ENCODE results near the gene SPG11.
A peak's percentile ranks its signal among the peaks of the same experiment; 100 is the strongest.
"Not testable (repeated sequence)": the region's sequence is repeated elsewhere in the genome, so short reads cannot be mapped to it uniquely, and the experiment has no call there.

The SPG11 gene, protein sequence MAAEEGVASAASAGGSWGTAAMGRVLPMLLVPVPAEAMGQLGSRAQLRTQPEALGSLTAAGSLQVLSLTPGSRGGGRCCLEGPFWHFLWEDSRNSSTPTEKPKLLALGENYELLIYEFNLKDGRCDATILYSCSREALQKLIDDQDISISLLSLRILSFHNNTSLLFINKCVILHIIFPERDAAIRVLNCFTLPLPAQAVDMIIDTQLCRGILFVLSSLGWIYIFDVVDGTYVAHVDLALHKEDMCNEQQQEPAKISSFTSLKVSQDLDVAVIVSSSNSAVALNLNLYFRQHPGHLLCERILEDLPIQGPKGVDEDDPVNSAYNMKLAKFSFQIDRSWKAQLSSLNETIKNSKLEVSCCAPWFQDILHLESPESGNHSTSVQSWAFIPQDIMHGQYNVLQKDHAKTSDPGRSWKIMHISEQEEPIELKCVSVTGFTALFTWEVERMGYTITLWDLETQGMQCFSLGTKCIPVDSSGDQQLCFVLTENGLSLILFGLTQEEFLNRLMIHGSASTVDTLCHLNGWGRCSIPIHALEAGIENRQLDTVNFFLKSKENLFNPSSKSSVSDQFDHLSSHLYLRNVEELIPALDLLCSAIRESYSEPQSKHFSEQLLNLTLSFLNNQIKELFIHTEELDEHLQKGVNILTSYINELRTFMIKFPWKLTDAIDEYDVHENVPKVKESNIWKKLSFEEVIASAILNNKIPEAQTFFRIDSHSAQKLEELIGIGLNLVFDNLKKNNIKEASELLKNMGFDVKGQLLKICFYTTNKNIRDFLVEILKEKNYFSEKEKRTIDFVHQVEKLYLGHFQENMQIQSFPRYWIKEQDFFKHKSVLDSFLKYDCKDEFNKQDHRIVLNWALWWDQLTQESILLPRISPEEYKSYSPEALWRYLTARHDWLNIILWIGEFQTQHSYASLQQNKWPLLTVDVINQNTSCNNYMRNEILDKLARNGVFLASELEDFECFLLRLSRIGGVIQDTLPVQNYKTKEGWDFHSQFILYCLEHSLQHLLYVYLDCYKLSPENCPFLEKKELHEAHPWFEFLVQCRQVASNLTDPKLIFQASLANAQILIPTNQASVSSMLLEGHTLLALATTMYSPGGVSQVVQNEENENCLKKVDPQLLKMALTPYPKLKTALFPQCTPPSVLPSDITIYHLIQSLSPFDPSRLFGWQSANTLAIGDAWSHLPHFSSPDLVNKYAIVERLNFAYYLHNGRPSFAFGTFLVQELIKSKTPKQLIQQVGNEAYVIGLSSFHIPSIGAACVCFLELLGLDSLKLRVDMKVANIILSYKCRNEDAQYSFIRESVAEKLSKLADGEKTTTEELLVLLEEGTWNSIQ (N-terminal part only)

GRCh38 chr15:44663410-44664308 lies at the start of gene SPG11:
SPG11 (minus strand) TSS chr15:44663662; CDS start chr15:44663647, 15 bp downstream.
- DNase-seq = peak; percentile 95 to 96

DNA sequence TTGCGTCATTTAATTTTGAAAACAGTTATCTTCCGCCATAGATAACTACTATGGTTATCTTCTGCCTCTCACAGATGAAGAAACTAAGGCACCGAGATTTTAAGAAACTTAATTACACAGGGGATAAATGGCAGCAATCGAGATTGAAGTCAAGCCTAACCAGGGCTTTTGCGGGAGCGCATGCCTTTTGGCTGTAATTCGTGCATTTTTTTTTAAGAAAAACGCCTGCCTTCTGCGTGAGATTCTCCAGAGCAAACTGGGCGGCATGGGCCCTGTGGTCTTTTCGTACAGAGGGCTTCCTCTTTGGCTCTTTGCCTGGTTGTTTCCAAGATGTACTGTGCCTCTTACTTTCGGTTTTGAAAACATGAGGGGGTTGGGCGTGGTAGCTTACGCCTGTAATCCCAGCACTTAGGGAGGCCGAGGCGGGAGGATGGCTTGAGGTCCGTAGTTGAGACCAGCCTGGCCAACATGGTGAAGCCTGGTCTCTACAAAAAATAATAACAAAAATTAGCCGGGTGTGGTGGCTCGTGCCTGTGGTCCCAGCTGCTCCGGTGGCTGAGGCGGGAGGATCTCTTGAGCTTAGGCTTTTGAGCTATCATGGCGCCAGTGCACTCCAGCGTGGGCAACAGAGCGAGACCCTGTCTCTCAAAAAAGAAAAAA lies 49.0 kb upstream of the SPG11 start:
- DNase-seq = peak; percentile 56

GRCh38 chr15:44711743-44712345 lies 48.4 kb upstream of the SPG11 start:
- DNase-seq = peak; percentile 43 to 58

GRCh38 chr15:44711096-44711742 lies 47.8 kb upstream of the SPG11 start, which contains the start of the genes B2M and PATL2:
B2M (plus strand) TSS chr15:44711517; CDS start chr15:44711547, 30 bp downstream.
PATL2 (minus strand) TSS chr15:44711323; CDS start chr15:44676490, 34,833 bp downstream.
- peak; percentile 95 for DNase-seq

- no peak for DNase-seq
Observed at GRCh38 chr15:44710236-44711095, 47.0 kb upstream of the SPG11 start.

DNA sequence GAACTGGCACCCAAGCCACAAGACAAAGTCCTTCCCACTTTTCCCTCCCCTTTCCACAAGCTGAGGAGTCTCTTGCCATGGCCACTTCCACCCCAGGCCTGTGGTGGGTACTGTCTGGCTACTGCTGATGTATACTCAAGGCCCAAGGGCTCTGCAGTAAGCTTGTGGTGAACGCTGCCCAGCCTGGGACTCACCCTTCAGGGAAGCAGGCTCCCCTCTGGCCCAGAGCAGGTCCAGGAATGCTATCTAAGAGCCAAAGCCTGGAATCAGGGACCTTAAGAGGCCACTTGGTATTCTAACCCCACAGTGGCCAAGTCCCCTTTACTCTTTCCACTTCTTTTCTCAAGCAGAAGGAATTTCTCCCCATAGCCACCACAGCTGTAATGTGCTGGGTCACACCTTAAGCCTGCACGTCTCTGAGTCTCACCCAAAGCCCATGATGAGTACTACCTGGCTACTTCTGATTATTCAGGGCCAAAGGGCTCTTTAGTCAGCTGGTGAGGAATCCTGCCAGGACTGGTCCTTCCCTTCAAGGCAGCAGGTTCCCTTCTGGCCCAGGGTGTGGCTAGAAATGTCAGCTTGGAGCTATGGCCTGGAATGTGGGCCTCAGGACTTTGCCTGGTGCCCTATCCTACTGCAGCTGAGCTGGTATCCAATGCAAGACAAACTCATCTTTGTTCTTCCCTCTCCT lies 43.6 kb upstream of the SPG11 start:
- no peak for DNase-seq

- no peak for DNase-seq
Observed at GRCh38 chr15:44706401-44706800, 42.9 kb upstream of the SPG11 start.

DNA sequence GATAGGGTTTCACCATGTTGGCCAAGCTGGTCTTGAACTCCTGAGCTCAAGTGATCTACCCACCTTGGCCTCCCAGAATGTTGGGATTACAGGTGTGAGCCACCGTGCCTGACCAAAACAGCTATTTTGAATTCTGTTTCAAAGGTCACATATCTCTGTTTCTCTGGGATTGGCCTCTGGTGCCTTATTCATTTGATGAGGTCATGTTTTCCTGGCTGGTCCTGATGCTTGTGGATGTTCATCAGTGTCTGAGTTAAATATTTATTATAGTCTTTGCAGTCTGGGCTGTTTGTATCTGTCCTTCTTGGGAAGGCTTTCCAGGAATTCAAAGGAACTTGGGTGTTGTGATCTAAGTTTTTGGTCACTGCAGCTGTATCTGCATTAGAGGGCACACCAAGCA lies 42.5 kb upstream of the SPG11 start:
- no peak for DNase-seq

DNA sequence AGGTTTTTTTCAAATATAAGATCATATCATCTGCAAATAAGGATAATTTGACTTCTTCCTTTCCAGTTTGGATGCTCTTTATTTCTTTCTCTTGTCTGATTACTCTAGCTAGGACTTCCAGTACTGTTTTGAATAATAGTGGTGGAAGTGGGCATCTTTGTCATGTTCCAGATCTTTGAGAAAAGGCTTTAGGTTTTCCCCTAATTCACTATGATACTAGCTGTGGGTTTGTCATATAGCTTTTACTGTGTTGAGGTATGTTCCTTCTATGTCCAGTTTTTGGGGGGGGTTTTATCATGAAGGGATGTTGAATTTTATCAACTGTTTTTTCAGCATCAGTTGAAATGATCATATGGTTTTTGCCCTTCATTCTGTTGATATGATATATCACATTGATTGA lies 37.2 kb upstream of the SPG11 start:
- not testable (repeated sequence) for DNase-seq

GRCh38 chr15:44698641-44699040 lies 35.2 kb upstream of the SPG11 start:
- DNase-seq = no peak

DNA sequence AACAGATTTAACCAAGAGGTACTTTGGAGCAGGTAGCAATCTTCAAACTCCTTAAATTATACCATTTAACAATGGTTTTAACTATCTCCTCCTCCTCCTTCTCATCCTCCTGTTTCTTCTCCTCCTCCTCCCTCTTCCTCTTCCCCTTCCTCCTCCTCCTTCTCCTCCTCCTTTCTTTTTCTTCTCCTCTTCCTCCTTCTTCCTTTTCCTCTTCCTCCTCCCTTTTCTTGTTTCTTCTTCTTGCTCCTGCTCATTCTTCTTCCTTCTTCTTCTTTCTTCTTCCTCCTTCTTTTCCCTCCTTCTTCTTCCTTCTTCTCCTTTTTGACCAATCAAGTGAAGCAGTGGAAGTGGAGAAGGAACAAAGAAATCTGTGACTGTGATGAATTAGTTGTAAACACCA lies 33.6 kb upstream of the SPG11 start:
- no peak for DNase-seq

DNA sequence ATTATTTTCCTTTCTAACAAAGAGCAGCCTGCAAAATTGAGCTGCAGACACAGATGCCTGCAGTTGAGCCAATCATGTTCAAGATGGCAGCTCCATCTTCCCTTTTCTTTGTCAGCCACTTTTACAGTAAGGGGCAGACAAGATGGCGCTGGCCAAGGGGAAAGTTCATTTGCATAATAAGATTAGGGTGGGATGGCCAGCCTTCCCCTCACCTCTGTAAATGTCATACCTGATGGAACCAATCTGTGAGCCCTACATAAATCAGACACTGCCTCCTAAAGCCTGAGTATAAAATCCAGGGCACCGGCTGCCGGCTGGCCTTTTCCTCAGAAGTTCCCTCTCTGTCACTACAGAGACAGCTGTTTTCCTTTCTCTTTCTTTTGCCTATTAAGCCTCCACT lies 31.8 kb upstream of the SPG11 start:
- no peak for DNase-seq

DNA sequence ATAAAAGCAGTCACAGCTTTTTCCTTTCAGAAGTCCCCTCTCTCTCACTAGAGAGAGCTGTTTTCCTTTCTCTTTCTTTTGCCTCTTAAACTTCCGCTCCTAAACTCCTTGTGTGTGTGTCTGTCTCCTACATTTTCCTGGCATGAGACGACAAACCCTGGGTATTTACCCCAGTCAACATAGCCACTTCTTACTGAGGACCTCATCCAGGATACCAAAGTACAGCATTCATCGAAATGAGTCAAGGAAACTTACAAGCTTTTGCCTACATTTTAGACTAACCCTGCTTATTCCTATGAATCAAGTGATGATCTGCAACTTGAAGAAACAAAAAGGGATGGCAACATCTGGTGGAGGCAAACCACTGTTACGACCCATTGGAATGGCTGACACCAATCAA lies 31.0 kb upstream of the SPG11 start:
- DNase-seq = no peak

DNA sequence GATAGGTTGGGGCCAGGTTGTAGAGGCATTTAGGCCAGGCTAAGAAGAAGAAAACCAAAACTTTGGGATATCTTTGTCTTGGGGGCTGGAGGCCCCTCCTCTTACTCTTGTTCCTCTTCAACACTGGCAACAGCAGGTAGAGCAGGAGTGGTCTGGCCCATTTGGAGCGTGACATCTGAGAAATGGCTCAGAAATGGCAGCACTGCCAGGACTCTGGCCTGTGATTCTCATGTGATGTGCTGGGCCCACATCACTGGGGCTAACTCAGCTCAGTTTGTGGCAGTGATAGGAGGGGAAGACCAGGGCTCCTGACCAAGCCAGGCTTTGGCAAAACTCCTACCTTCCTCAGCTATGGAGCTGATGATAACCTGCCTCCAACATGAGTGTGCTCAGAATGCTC lies 29.2 kb upstream of the SPG11 start:
- no peak for DNase-seq

DNA sequence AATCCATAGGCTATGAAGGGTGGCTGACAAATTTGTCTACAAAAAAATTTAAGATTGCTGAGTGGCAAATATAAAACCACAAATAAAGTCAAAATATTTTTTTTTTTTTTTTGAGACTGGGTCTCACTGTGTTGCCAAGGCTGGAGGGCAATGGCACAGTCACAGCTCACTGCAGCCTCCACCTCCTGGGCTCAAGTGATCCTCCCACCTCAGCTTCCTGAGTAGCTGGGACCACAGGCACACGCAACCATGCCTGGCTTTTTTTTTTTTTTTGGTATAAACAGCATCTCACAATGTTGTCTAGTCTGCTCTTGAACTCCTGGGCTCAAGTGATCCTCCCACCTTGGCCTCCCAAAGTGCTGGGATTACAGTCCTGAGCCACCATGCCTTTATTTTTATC lies 26.8 kb upstream of the SPG11 start:
- DNase-seq = not testable (repeated sequence)

GRCh38 chr15:44689318-44689717 lies 25.9 kb upstream of the SPG11 start:
- DNase-seq = not testable (repeated sequence)

DNA sequence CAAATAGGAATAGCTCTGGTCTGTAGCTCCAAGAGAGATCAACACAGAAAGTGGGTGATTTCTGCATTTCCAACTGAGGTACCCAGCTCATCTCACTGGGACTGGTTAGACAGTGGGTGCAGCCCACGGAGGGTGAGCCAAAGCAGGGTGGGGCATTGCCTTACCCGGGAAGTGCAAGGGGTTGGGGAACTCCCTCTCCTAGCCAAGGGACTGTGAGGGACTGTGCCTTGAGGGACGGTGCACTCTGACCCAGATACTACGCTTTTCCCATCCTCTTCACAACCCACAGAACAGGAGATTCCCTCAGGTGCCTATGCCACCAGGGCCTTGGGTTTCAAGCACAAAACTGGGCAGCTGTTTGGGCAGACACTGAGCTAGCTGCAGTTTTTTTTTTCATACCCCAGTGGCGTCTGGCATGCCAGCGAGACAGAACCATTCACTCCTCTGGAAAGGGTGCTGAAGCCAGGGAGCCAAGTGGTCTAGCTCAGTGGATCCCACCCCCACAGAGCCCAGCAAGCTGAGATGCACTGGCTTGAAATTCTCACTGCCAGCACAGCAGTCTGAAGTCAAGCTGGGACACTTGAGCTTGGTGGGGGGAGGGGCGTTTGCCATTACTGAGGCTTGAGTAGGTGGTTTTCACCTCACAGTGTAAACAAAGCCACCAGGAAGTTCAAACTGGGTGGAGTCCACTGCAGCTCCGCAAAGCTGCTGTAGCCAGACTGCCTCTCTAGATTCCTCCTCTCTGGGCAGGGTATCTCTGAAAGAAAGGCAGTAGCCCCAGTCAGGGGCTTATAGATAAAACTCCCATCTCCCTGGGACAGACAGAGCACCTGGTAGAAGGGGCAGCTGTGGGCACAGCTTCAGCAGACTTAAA lies 19.6 kb upstream of the SPG11 start:
- DNase-seq = peak; percentile 62 to 64
